CD14-positive monocyte (primary cell): ENCODE data around the gene FIGNL2. TPM values are rescaled to one million over a fixed set of nuclear protein-coding genes. Genes with fewer than 3 reads are reported as not detected.
A peak's percentile ranks its signal among the peaks of the same experiment; 100 is the strongest.

Experiments used
- DNase-seq, 3 donors: peaks; one replicate each; pipeline ENCODE4 v3.0.0-alpha.2; 2011 to 2022
- H2AFZ ChIP-seq: 2 replicates; pipeline ENCODE4 v1.6.0; 2012; ENCODE audit warnings: mild to moderate bottlenecking, low read depth, low read length, inconsistent platforms; ENCODE audit not compliant: insufficient read depth, poor library complexity, severe bottlenecking
- H3K27ac ChIP-seq, 2 donors: 1 replicate in 1 of 2; 2 replicates in 1 of 2; pipeline ENCODE4 v1.5.1; 2012 to 2013; ENCODE audit warnings: low read length in 2 of 2, control low read depth in 1 of 2, inconsistent platforms in 1 of 2, low read depth in 1 of 2, mild to moderate bottlenecking in 1 of 2
- H3K27me3 ChIP-seq, 2 donors: one replicate each; pipeline versions ENCODE4 v1.6.0 to v1.6.1; 2011 to 2013; ENCODE audit warnings: low read length in 2 of 2; ENCODE audit not compliant: control insufficient read depth in 2 of 2, insufficient read depth in 2 of 2
- H3K36me3 ChIP-seq, 2 donors: replicated peaks in 1 of 2; 1 replicate in 1 of 2; 2 replicates in 1 of 2; pipeline versions ENCODE4 v1.5.1 to v1.6.1; 2012 to 2013; ENCODE audit warnings: low read length in 2 of 2, control low read depth in 1 of 2, inconsistent platforms in 1 of 2, mild to moderate bottlenecking in 1 of 2; ENCODE audit not compliant: insufficient read depth in 2 of 2, control insufficient read depth in 1 of 2
- H3K4me1 ChIP-seq, 2 donors: 1 replicate in 1 of 2; 2 replicates in 1 of 2; pipeline versions ENCODE4 v1.5.1 to v1.6.1; 2012 to 2013; ENCODE audit warnings: low read length in 2 of 2, control low read depth in 1 of 2, inconsistent platforms in 1 of 2, mild to moderate bottlenecking in 1 of 2, moderate library complexity in 1 of 2; ENCODE audit not compliant: insufficient read depth in 2 of 2, control insufficient read depth in 1 of 2
- H3K4me2 ChIP-seq: replicated peaks from 2 replicates; pipeline ENCODE3; 2012; ENCODE audit warnings: low read length, moderate library complexity, mild to moderate bottlenecking; ENCODE audit not compliant: poor library complexity, severe bottlenecking; ENCODE audit errors: extremely low read depth
- H3K4me3 ChIP-seq, 3 experiments: fragments of 200-600 bp in 1 of 3; sonication (generic) in 1 of 3; replicated peaks in 1 of 3; 1 replicate in 2 of 3; 2 replicates in 1 of 3; pipeline ENCODE4 v1.5.1; 2011 to 2013; ENCODE audit warnings: low read length in 3 of 3, mild to moderate bottlenecking in 3 of 3, control low read depth in 2 of 3, low read depth in 2 of 3, inconsistent platforms in 1 of 3, moderate library complexity in 1 of 3
- H3K79me2 ChIP-seq: 2 replicates; pipeline ENCODE4 v1.6.0; 2012; ENCODE audit warnings: mild to moderate bottlenecking, control low read depth, inconsistent platforms, low read length, moderate library complexity; ENCODE audit not compliant: insufficient read depth
- H3K9ac ChIP-seq: 2 replicates; pipeline ENCODE4 v1.6.0; 2017; ENCODE audit warnings: low read length, mild to moderate bottlenecking; ENCODE audit not compliant: insufficient read depth, poor library complexity, severe bottlenecking
- H3K9me3 ChIP-seq, 2 donors: replicated peaks in 1 of 2; 1 replicate in 1 of 2; 2 replicates in 1 of 2; pipeline versions ENCODE4 v1.5.1 to v1.6.1; 2012 to 2013; ENCODE audit warnings: low read length in 2 of 2, control low read depth in 1 of 2; ENCODE audit not compliant: control insufficient read depth in 1 of 2, insufficient read depth in 1 of 2
- H4K20me1 ChIP-seq: 2 replicates; pipeline ENCODE4 v1.6.0; 2012; ENCODE audit warnings: mild to moderate bottlenecking, low read length, control low read depth, moderate library complexity; ENCODE audit not compliant: insufficient read depth
- H3K27ac Mint-ChIP-seq, 7 donors: one replicate each; pipeline ENCODE4 v1.8.0; 2020; ENCODE audit warnings: mild to moderate bottlenecking in 7 of 7, mixed read lengths in 7 of 7, moderate library complexity in 6 of 7, inconsistent platforms in 2 of 7
- H3K27me3 Mint-ChIP-seq, 3 donors: one replicate each; pipeline ENCODE4 v1.8.0; 2021 to 2022; ENCODE audit warnings: low read depth in 3 of 3, mild to moderate bottlenecking in 3 of 3, mixed read lengths in 3 of 3, moderate library complexity in 3 of 3, inconsistent platforms in 1 of 3
- H3K36me3 Mint-ChIP-seq, 2 donors: one replicate each; pipeline ENCODE4 v1.8.0; 2020; ENCODE audit warnings: mixed read lengths in 2 of 2, inconsistent platforms in 1 of 2, mild to moderate bottlenecking in 1 of 2
- H3K4me1 Mint-ChIP-seq: one replicate; pipeline ENCODE4 v1.8.0; 2020; ENCODE audit warnings: mild to moderate bottlenecking, mixed read lengths
- H3K4me3 Mint-ChIP-seq, 2 donors: one replicate each; pipeline ENCODE4 v1.8.0; 2020; ENCODE audit warnings: mild to moderate bottlenecking in 2 of 2, mixed read lengths in 2 of 2, moderate library complexity in 1 of 2
- H3K9me3 Mint-ChIP-seq, 7 donors: one replicate each; pipeline ENCODE4 v1.8.0; 2020 to 2022; ENCODE audit warnings: mixed read lengths in 7 of 7, mild to moderate bottlenecking in 6 of 7, moderate library complexity in 6 of 7, inconsistent platforms in 2 of 7
- CTCF ChIP-seq: fragments of 200-600 bp; IDR thresholded peaks from one replicate; pipeline ENCODE4 v1.8.0; 2022; ENCODE audit warnings: antibody characterized with exemption, mild to moderate bottlenecking
- WGBS: methylation state at CpG from one replicate; pipeline ENCODE4 v1.1.5; 2013; ENCODE audit warnings: missing lambda C conversion rate; ENCODE audit not compliant: insufficient coverage; 5-methylcytosine and 5-hydroxymethylcytosine counted together
- intact Hi-C, 2 donors: fragments of 100-400 bp; cut with micrococcal nuclease; formaldehyde crosslinking; loops; one replicate each; pipeline versions ENCODE4 v1.15.0 to v1.15.1; 2023
- polyA plus RNA-seq, 3 donors: library from polyadenylated mRNA; depleted of rRNA in 1 of 3; unstranded in 2 of 3; stranded (reverse) in 1 of 3; fragments of 300-500 nt in 2 of 3; fragments of >200 nt in 1 of 3; fragmentation: Illumina TruSeq in 2 of 3; gene quantifications; 1 replicate in 2 of 3; 2 replicates in 1 of 3; pipeline ENCODE4 v1.2.3, GENCODE V29; 2012 to 2021

FIGNL2 gene
- polyA plus RNA-seq, 3 donors = 0.06 to 0.52 TPM; not detected in 1

GRCh38 chr12:51812871-51813270, 35.6 kb downstream of the FIGNL2 start:
- Mint-ChIP-seq H3K27ac (peak overlapping the region in 1 of 7 donors; percentile 28), H3K27me3 (peaks cover 10 to 29% (median 22%) of the 10 kb centered on the region in 3 donors), H3K9me3 (peaks cover 0 to 5% (median 0%) of the 10 kb centered on the region in 7 donors), H3K4me1 (peaks cover 30% of the 10 kb centered on the region), H3K4me3 (peak overlapping the region in 1 of 2 donors; percentile 61), H3K36me3 (peaks cover 0 to 12% of the 10 kb centered on the region in 2 donors)
- Histone ChIP-seq H3K4me1 (peaks cover 20 to 36% of the 10 kb centered on the region in 2 donors), H4K20me1 (no peaks in the 10 kb centered on the region), H3K27me3 (peaks cover 0 to 17% of the 10 kb centered on the region in 2 donors), H3K4me3 (no peak overlapping the region), H3K79me2 (no peaks in the 10 kb centered on the region), H3K9ac (no peak overlapping the region), H3K9me3 (no peaks in the 10 kb centered on the region), H3K4me2 (no peak overlapping the region), H3K36me3 (no peaks in the 10 kb centered on the region), H2AFZ (no peak overlapping the region), H3K27ac (no peak overlapping the region)
- no peak for DNase-seq
- TF ChIP-seq CTCF = no peak
- 75% methylated on average over 10 of the region's 13 CpGs for WGBS
- intact Hi-C loops = loop anchor here (5.0 to 10.0 kb wide), 2 partner anchors 59 to 388 kb away; partner anchors contain the start of gene SLC4A8 (in 1 of the 2)

GRCh38 chr12:51811203-51812202, 37.0 kb downstream of the FIGNL2 start:
- H3K9ac ChIP-seq = no peak overlapping the region
- no peaks in the 10 kb centered on the region for H4K20me1 ChIP-seq
- H3K27ac ChIP-seq = no peak overlapping the region
- no peaks in the 10 kb centered on the region for H3K36me3 ChIP-seq
- 89% methylated on average over 6 of the region's 13 CpGs for WGBS
- peaks cover 20 to 36% of the 10 kb centered on the region in 2 donors for H3K4me1 ChIP-seq
- no peak overlapping the region for H3K4me3 ChIP-seq
- intact Hi-C loops = loop anchor here (5.0 to 10.0 kb wide), 2 partner anchors 61 to 387 kb away; partner anchors contain the start of gene SLC4A8 (in 1 of the 2)
- Mint-ChIP-seq H3K4me3 (no peak overlapping the region), H3K27me3 (peaks cover 8 to 22% (median 18%) of the 10 kb centered on the region in 3 donors), H3K9me3 (peaks cover 0 to 5% (median 0%) of the 10 kb centered on the region in 7 donors), H3K36me3 (peaks cover 0 to 12% of the 10 kb centered on the region in 2 donors), H3K4me1 (peaks cover 30% of the 10 kb centered on the region), H3K27ac (peak overlapping the region in 1 of 7 donors; percentile 65)
- no peaks in the 10 kb centered on the region for H3K9me3 ChIP-seq
- H2AFZ ChIP-seq = no peak overlapping the region
- no peak for DNase-seq
- peaks cover 0 to 13% of the 10 kb centered on the region in 2 donors for H3K27me3 ChIP-seq
- no peak for TF ChIP-seq CTCF
- no peaks in the 10 kb centered on the region for H3K79me2 ChIP-seq
- H3K4me2 ChIP-seq = no peak overlapping the region
